Brain microvascular endothelial cell (primary cell): ENCODE results near the gene CDH22.

ENCODE experiments used
- DNase-seq: peaks from one replicate; pipeline ENCODE4 v3.0.0-alpha.2; 2020
- H3K27ac ChIP-seq: fragments of 250-450 bp; sonication (Bioruptor Pico); 2 replicates; pipeline ENCODE4 v1.5.1; 2020; ENCODE audit warnings: mild to moderate bottlenecking, moderate library complexity
- H3K27me3 ChIP-seq: fragments of 250-450 bp; sonication (Bioruptor Pico); replicated peaks from 2 replicates; pipeline ENCODE4 v1.5.1; 2020; ENCODE audit warnings: mild to moderate bottlenecking
- H3K36me3 ChIP-seq: fragments of 250-450 bp; sonication (Bioruptor Pico); replicated peaks from 2 replicates; pipeline ENCODE4 v1.5.1; 2020; ENCODE audit warnings: mild to moderate bottlenecking
- H3K4me3 ChIP-seq: 2 replicates; pipeline ENCODE4 v1.5.1; 2011; ENCODE audit warnings: low read depth, mild to moderate bottlenecking, control low read depth, low read length, moderate library complexity
- in situ Hi-C: cut with HindIII; loops from 2 replicates; pipeline ENCODE4 v1.10.0; 2017; ENCODE audit warnings: low sequenced_read_pairs, low pct_ligation_motif_present
- TF ChIP-seq, protein P1 (sequence below): IDR thresholded peaks from 2 replicates; pipeline ENCODE4 v1.5.1; 2011; ENCODE audit warnings: low read depth, mild to moderate bottlenecking, moderate library complexity, low read length, control low read depth, inconsistent platforms; ENCODE audit errors: missing control alignments

CDH22 gene

DNA sequence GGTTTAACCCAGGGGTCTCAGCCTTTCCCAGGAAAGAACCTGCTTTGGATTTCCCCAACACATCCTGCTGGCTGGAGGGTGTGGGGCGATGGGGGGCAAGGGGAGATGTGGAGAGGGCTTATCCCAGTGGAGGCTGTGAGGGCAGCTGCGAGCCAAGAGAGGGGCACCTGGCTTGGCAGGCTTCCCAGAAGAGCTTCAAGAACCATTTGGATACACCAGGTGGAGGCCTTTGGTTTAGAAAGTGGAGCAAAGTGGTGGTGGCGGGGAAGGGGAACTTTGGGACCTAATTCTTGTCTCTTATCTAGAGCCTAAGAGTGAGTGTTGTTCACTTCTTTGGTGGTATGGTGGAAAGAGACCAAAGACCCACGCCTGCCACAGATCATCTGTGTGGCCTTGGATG is 177.8 kb downstream of the CDH22 start:
- no peak overlapping the region for H3K27ac ChIP-seq
- no peak for DNase-seq
- TF ChIP-seq, protein P1, sequence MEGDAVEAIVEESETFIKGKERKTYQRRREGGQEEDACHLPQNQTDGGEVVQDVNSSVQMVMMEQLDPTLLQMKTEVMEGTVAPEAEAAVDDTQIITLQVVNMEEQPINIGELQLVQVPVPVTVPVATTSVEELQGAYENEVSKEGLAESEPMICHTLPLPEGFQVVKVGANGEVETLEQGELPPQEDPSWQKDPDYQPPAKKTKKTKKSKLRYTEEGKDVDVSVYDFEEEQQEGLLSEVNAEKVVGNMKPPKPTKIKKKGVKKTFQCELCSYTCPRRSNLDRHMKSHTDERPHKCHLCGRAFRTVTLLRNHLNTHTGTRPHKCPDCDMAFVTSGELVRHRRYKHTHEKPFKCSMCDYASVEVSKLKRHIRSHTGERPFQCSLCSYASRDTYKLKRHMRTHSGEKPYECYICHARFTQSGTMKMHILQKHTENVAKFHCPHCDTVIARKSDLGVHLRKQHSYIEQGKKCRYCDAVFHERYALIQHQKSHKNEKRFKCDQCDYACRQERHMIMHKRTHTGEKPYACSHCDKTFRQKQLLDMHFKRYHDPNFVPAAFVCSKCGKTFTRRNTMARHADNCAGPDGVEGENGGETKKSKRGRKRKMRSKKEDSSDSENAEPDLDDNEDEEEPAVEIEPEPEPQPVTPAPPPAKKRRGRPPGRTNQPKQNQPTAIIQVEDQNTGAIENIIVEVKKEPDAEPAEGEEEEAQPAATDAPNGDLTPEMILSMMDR: no peak
- in situ Hi-C loops: no loop called here
- H3K4me3 ChIP-seq: no peak overlapping the region
- H3K36me3 ChIP-seq: no peaks in the 10 kb centered on the region
- H3K27me3 ChIP-seq: peaks cover 30% of the 10 kb centered on the region

DNA sequence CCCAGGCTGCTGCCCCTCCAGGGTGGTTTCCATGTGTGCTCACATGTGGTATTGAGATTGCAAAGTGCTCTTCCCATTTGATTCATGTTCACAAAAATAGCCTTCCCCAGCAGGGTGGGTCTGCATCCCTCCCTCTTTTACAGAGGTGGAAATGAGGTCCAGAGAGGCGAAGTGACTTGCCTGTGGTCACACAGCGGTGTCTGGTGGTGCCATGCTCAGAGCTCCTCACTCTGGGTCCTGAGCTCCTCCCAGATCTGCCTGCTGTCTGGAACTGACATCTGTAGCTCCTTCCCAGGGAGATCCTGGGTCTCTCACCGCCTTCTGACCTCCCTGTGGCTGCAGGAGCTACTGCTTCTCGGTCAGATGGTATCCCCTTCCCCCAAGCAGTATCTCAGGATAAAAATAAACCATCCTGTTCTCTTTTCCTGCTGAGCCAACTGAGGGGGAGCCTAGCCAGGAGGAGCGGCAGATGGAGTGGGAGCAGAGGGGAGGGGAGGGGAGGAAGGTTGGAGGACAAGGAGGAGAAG is 178.3 kb downstream of the CDH22 start:
- H3K27ac ChIP-seq: no peak overlapping the region
- peaks cover 28% of the 10 kb centered on the region for H3K27me3 ChIP-seq
- H3K4me3 ChIP-seq: no peak overlapping the region
- no peaks in the 10 kb centered on the region for H3K36me3 ChIP-seq
- in situ Hi-C loops: no loop called here
- no peak for DNase-seq
- TF ChIP-seq, protein P1: no peak

DNA sequence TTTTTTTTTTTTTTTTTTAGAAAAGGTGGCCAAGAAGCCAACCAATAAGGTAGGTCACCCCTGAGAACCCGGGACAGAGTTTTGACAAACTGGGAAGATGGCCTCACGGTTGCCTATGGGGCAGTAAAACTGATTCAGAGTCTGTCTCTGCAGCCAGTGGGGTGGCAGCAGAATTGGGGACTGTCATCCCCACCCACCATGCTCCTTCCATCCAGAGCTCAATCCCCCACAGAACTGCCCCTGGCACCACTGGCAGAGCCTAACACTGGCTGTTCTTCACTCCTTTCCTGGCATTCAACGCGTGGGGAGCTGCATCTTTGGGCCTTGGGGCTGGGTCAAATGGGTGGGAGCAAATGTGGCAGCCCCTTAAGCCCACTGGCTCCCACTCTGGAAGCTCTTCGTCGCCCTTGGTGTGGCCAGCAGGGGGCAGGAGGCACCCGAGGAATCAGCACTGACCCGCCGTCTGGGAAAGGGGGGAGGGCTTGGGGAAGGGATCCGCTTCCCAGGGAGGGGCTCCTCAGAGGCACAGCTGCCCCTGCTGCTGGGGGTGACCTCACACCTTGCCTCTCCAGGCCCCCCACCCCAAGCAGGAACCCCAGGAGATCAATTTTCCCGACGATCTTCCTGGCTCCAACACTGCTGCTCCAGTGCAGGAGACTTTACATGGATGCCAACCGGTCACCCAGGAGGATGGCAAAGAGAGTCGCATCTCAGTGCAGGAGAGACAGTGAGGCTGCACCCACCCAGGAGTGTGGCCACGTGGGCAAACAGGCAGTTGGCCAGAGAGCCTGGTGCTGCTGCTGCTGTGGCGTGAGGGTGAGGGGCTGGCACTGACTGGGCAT is 179.8 kb downstream of the CDH22 start:
- Histone ChIP-seq H3K27me3 (peaks cover 28% of the 10 kb centered on the region), H3K36me3 (no peaks in the 10 kb centered on the region), H3K27ac (no peak overlapping the region), H3K4me3 (no peak overlapping the region)
- TF ChIP-seq, protein P1: peak; percentile 82
- in situ Hi-C loops: no loop called here
- DNase-seq: no peak

DNA sequence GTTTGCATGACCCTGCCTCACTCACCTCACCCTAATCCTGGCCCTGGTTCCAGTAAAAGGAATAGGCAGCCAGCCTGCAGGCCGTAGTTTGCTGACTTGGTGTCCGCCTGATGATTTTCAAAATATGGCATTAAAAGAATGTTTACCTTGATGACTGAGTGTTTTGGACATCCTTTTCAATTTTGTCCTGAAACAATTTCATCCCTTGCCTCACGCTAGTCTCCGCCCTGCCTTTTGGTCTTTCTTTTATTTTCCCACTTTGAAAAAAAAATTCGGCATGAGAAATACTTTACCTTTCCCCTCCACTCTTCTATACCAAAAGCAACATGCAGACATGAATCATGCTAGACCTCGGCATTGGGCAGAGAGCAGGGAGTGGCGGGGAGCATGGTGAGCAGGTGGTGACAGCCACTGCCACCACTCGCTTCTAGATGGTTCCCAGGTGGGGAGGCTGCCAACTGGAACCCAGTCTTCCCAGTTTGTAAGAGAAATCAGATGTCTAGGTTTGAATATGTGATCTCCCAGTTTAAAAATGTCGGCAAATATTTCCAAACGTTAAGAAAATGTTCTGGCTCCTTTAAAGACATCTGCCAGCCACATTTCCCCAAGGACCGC is 180.8 kb downstream of the CDH22 start:
- TF ChIP-seq, protein P1: no peak
- no peak overlapping the region for H3K27ac ChIP-seq

DNA sequence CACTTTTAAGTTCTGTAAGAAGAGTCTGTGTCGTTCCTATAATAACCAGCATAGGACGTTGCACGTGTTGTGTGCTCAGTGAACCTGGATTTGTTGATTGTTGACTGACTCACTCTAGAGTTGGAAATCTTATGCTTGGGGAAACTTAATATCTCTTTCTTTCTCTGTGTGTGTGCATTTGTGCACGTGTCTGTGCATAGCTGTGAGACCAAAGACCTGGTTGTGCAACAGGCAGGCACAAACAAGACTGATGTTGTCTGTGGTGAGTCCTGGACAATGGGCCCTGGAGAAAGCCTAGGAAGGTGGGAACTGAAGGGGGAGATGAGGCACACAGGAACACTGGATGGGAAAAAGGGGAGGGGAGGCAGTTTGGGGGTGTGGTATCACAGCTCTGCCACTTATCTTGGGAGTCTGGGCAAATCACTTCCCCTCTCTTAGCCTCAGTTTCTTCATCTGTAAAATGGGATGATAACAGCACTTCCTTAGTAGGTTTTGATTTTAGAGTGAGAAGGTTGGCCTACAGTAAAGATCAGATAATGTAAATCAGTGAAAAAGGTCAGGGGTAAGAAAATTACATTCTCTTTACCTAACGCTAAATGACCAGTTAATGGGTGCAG is 181.8 kb downstream of the CDH22 start:
- in situ Hi-C loops: no loop called here
- DNase-seq: no peak
- H3K36me3 ChIP-seq: no peaks in the 10 kb centered on the region
- H3K27ac ChIP-seq: no peak overlapping the region
- TF ChIP-seq, protein P1: no peak
- H3K27me3 ChIP-seq: peaks cover 18% of the 10 kb centered on the region
- no peak overlapping the region for H3K4me3 ChIP-seq

More for the DNA sequence above, 180.8 kb downstream of the CDH22 start:
- no peak for DNase-seq
- no peaks in the 10 kb centered on the region for H3K36me3 ChIP-seq
- no peak overlapping the region for H3K4me3 ChIP-seq
- in situ Hi-C loops: no loop called here
- H3K27me3 ChIP-seq: peaks cover 26% of the 10 kb centered on the region
